Stimulated activated CD4-positive, alpha-beta T cell treated with anti-CD3 and anti-CD28 coated beads, Interleukin-2, amount 100 ng/mL, for 24 hours (primary cell): Measurements from ENCODE around the gene ITPRID1.
"Not testable (repeated sequence)": the region's sequence is repeated elsewhere in the genome, so short reads cannot be mapped to it uniquely, and the experiment has no call there.

ENCODE experiments used
- DNase-seq, 2 donors: peaks; one replicate each; pipeline ENCODE4 v3.0.0-alpha.2; 2020

Gene ITPRID1

DNA sequence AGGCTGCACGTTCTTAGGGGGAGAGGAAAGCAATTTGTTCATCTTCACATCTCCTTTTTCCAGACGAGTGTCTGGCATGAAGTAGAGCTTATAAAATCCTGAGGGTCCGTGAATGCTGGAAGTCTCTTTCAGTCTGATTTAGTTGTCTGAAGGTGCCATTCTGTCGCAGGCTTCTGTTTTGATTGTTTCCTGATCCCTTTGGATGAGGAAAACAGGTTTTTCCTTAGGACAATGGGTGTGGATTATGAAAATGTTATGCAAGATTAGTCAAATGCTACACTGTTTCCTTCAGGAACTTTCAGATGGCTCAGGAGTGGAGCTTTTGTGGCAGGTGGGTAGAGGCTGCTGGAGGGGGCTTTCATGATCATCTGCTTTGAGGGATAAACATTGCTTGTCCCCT lies at the start of gene ITPRID1:
TSS of gene ITPRID1 (plus strand) at position 301 of the 400 bp plus-strand sequence. CDS start 38,935 bp downstream, outside the sequence.
- DNase-seq, result no peak

DNA sequence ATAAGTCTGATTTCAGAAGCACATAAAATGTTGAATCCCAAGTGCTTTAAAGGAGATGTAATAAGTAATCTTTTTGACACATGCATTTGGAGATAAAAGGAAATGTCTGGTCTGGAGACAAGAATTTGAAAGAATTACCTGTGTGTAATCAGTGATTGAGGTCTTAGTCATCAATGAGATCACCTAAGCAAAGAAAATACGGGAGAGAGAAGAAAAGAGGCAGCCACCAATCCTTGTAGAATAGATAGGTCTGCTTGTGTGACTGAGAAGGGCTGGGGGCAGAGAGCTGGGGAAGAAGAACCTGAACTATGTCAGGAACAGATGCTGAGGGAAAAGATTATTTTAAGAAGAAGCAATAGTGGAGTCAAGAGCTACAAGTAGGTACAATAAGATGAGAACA lies 49.3 kb upstream of the ITPRID1 start:
- no peak for DNase-seq

- DNase-seq, result no peak
Observed at GRCh38 chr7:31465285-31465684, 48.6 kb upstream of the ITPRID1 start.

GRCh38 chr7:31466036-31466435 lies 47.9 kb upstream of the ITPRID1 start:
- DNase-seq, result no peak

- not testable (repeated sequence) for DNase-seq
Observed at GRCh38 chr7:31470883-31471282, 43.0 kb upstream of the ITPRID1 start.

DNA sequence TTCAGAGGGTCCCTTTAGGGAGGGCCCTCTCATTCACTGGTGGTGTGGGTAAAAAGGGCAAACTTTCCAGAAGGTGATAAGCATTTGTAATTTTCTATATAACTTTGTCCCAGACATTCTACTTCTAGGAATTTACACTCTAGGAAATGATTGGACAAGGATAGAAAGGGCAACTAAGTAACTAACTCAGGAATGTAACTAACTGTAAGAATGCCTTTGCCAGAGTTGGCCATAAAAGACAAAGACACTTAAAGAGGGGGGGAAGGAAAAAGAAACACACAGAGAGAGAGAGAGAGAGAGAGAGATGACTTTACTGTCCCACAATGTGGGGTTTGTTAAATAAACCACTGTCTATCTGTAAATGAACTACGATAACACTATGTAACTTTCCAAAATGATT lies 38.5 kb upstream of the ITPRID1 start:
- no peak for DNase-seq

DNA sequence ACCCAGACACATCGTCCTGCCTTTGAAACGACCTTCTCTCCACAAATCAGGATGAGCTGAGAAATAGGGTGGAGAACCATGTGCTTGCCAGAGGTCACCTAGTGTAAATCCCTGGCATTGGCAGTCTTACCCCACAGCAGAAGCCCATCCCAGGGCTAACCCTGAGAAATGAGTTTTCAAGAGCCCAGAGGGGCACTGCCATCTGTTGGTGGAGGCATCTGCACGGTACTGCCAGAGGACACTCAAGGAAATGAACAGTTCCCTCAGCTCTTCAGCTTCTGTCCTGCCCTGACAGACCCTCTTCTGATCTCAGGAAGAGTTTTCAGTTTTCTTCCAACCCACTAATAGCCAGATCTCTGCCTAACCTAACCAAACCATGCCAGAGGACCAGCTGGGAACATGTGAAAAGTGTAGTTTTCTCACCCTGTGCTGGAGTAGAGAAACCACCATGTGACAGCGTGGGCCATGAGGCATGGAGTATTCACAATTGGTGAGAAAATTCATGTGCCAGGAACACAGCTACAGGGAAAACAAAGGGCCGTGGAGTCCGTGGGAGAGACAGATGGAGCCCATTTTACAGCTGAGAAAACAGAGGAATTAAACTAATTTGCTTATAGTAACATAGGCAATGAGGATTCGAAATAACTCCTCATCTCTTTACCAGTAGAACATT lies 37.7 kb upstream of the ITPRID1 start:
- no peak for DNase-seq

DNA sequence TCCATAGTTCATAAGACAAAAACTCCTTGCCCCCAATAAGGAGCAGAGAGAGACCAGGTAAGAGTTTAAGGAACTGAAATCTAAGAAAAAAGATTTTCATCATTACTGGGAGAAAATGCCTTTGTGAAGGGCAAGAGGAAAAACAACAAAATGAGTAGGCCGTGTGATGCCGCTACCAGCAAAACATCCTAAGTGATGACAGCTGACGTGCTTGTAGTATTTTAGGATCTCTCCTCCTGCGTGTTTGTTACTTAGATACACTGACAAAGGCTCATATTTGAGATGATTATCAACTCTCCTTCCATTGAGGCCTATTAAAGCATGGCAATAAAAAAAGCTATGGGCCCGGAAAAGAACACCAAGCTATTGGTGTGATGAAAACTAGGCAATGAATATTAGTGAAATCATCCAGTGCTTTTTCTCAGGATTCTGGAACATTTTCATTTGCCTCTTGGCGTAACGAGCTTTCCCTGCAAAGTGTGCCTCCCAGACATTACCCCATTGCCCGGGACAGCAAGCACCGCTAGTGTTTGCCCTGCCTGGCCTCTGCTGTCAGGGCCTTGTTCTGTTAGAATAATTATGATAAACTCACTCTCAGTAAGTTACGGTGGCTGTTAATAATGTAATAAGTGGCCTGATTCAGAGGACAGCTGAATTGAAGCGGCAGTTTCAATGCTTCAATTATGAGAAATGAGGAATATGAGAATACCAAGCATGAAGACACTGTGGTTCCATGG lies 36.8 kb upstream of the ITPRID1 start:
- DNase-seq, result no peak

- DNase-seq, result no peak
Observed at GRCh38 chr7:31478018-31478417, 35.9 kb upstream of the ITPRID1 start.

DNA sequence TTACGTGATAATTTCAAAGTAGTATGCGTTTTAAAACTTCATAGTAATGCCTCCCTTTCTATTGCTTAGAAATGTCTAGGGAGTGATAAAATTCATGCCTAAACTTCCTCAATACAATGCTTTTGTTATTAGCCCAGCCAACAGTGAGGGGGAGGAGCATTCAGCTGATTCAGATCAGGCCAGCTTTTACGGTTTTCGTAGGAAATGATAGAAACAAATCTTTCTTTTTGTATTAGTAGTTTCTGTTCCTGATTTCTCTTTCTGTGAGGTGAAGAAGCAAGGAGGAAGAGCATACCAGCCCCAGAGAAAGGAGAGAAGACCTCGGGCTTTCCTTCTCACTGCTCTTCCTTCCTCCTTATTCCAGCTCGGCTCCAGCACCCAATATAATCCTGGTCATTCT lies 35.2 kb upstream of the ITPRID1 start:
- no peak for DNase-seq

DNA sequence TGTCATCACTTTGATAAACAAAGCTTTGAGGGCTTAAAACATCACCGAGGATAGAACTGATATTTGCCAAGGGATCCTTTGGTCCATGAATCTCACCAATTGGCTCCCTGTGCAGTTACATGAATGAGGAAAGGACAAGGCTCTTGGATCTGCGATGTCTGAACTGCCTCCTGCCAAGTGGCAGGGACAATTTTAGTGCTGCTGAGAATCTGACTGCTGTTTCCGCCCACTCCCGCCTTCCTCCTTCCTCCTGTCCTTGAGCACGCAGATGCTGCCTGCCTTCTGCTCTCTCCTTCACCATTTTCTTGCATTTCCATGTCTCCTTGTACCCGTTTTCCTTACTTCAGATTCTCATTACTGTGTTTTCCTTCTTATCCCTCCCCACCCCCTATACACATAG lies 26.8 kb upstream of the ITPRID1 start:
- no peak for DNase-seq

GRCh38 chr7:31487476-31487875 lies 26.4 kb upstream of the ITPRID1 start:
- no peak for DNase-seq

DNA sequence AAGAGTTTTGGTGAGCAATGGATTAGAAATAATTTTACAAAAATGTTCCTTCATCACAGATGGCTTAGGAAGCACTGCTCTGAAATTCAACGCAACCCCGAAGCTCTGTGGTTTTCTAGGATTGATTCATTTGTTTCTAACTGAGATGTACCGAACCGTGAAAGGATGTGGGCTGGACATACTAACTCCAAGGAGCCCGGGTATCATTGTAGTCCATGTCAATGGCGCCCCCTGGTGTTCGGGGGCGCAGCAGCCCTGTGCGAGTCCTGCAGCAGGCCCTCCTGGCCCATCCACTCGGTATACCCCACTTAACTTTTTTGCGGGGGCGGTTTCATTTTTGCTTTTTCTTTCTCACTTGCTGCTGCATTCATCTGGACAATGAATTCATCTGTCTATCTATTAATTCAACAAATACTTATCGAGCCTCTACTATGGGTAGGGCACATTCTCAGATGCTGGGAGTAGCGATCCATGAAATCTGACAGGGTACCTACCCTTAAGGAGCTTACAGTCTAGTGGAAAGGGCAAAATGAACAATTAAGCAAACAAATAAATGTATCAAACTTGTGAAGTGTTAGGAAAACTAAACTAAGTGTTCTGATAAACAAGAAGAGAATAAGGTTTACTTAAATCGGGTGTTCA lies 25.2 kb upstream of the ITPRID1 start:
- peak; percentile 26 to 63 for DNase-seq

- no peak for DNase-seq
Observed at GRCh38 chr7:31490796-31491314, 23.0 kb upstream of the ITPRID1 start.

DNA sequence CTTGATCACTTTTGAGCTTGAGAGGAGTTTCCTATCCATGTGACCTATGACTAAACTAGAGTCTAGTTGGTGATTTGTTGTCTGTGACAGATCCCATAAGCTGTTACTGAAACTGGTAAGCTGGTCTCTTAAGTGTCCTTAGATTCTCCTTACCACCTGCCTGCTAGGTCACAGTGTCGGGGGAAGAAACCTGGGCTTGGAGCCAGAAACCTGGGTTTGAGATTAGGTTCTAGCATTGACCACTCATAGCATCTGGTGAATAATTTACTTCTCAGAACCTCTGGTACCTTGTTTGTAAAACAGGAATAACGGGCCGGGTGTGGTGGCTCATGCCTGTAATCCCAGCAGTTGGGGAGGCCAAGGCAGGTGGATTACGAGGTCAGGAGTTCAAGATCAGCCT lies 21.8 kb upstream of the ITPRID1 start:
- no peak for DNase-seq

GRCh38 chr7:31493714-31494181 lies 20.1 kb upstream of the ITPRID1 start:
- no peak for DNase-seq

GRCh38 chr7:31494421-31494820 lies 19.5 kb upstream of the ITPRID1 start:
- DNase-seq, result no peak

- no peak for DNase-seq
Observed at GRCh38 chr7:31495653-31496052, 18.2 kb upstream of the ITPRID1 start.

- DNase-seq, result no peak
Observed at GRCh38 chr7:31497516-31497915, 16.4 kb upstream of the ITPRID1 start.

DNA sequence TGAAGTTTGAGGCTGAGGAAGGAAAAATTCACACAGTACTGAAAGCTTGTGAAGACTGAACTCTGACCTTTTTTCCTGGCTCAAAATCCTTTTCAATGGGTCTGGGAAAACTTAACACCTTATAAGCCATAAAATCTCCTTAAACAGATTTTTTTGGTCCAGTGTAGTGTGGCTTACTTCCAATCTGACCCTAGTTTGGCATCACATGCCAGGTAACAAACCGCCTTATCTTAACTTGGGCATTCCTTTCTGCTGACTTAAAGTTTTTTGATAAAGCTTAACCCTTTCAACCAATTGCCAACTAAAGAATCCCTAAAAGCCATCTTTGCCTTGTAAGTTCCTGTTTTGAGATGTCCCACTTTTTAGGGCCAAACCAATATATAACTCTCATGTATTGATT lies 13.2 kb upstream of the ITPRID1 start:
- no peak for DNase-seq

- no peak for DNase-seq
Observed at GRCh38 chr7:31508823-31509222, 5.1 kb upstream of the ITPRID1 start.

DNA sequence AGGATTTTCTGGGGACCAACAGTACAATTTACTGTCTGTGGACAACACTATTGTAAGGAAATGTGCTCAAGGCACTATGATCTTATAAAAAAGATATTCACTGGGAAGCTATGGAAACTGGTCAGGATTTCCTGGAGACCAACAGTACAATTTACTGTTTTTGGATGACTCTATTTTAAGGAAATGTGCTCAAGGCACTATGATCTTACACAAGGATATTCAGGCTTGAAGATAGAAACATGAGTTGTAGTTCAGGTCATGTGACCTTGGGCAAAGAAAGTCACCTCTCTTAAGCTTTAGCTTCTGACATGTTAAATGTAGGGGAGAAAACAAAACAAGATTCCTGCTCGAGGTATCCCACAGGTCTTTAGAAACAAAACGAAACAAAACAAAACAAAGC lies 1.7 kb upstream of the ITPRID1 start:
- DNase-seq, result no peak

GRCh38 chr7:31516680-31517502 lies 3.0 kb downstream of the ITPRID1 start:
- DNase-seq, result no peak
